ENCODE data around the gene GATC.
A peak's percentile ranks its signal among the peaks of the same experiment; 100 is the strongest.

GATC gene

GRCh38 chr12:120496413-120497340 is 50.4 kb downstream of the GATC start:
- no CpG with 5 or more reads among the region's 47 CpGs for WGBS, 2 donors (ENCODE audit: extremely low coverage in 2 of 2, insufficient read length in 2 of 2, insufficient replicate concordance in 1 of 2)
- no peak overlapping the region for H4K91ac ChIP-seq (ENCODE audit: low read depth, low read length, poor library complexity)

GRCh38 chr12:120497524-120498150 is 51.4 kb downstream of the GATC start:
- no peak for DNase-seq (ENCODE audit: low spot score)
- no CpG with 5 or more reads among the region's 9 CpGs for WGBS, 2 donors (ENCODE audit: extremely low coverage in 2 of 2, insufficient read length in 2 of 2, insufficient replicate concordance in 1 of 2)
- H3K27ac ChIP-seq (replicated peaks; ENCODE audit: low read length), result no peak overlapping the region

More at GRCh38 chr12:120496413-120497340, 50.4 kb downstream of the GATC start:
- DNase-seq (ENCODE audit: low spot score), result peak; percentile 70
- Histone ChIP-seq H2BK120ac (ENCODE audit: low read depth, low read length) (no peak overlapping the region), H2AFZ (ENCODE audit: low read length) (peak overlapping the region; percentile 86), H3K36me3 (replicated peaks in 1 of 2; ENCODE audit: control insufficient read depth in 2 of 2, insufficient read depth in 2 of 2, low read length in 2 of 2) (peaks cover 8 to 48% of the 10 kb centered on the region in 2 donors), H3K27me3 (ENCODE audit: control insufficient read depth in 3 of 3, insufficient read depth in 3 of 3, low read depth in 1 of 3, low read length in 3 of 3) (no peaks in the 10 kb centered on the region), H3K79me1 (ENCODE audit: low read depth, low read length) (no peaks in the 10 kb centered on the region), H3K9me3 (replicated peaks in 1 of 2; ENCODE audit: control insufficient read depth in 2 of 2, insufficient read depth in 1 of 2, low read depth in 1 of 2, low read length in 2 of 2) (no peaks in the 10 kb centered on the region), H4K8ac (ENCODE audit: low read depth, low read length) (no peak overlapping the region), H3K27ac (replicated peaks; ENCODE audit: low read length) (peak overlapping the region; percentile 65), H2BK12ac (ENCODE audit: low read length) (no peak overlapping the region), H3K4me2 (ENCODE audit: insufficient read depth, low read length, poor library complexity, severe bottlenecking) (peak overlapping the region; percentile 75), H2BK15ac (ENCODE audit: low read length) (no peak overlapping the region), H2BK5ac (ENCODE audit: low read length) (peak overlapping the region; percentile 30), H3K18ac (ENCODE audit: low read length) (peak overlapping the region; percentile 95), H3K9ac (ENCODE audit: low read depth, low read length, poor library complexity) (peak overlapping the region; percentile 85), H2AK5ac (ENCODE audit: low read depth, low read length) (peak overlapping the region; percentile 65), H3K4me3 (ENCODE audit: low read length in 2 of 2) (peak overlapping the region; percentile 86 to 88), H3K23ac (ENCODE audit: low read depth, low read length, poor library complexity) (no peak overlapping the region), H3K4ac (ENCODE audit: low read length) (no peak overlapping the region), H3K14ac (ENCODE audit: low read length) (no peak overlapping the region), H3K4me1 (ENCODE audit: control insufficient read depth in 2 of 2, insufficient read depth in 1 of 2, low read depth in 1 of 2, low read length in 2 of 2) (peaks cover 6 to 10% of the 10 kb centered on the region in 2 donors)

GRCh38 chr12:120498870-120499515 is 52.7 kb downstream of the GATC start:
- no CpG with 5 or more reads among the region's 3 CpGs for WGBS, 2 donors (ENCODE audit: extremely low coverage in 2 of 2, insufficient read length in 2 of 2, insufficient replicate concordance in 1 of 2)
- no peak overlapping the region for H3K4me3 ChIP-seq (ENCODE audit: low read length in 2 of 2)
- no peak overlapping the region for H2BK120ac ChIP-seq (ENCODE audit: low read depth, low read length)

More at GRCh38 chr12:120497524-120498150, 51.4 kb downstream of the GATC start:
- H3K79me1 ChIP-seq (ENCODE audit: low read depth, low read length), result no peaks in the 10 kb centered on the region
- H4K91ac ChIP-seq (ENCODE audit: low read depth, low read length, poor library complexity), result no peak overlapping the region
- no peak overlapping the region for H2AFZ ChIP-seq (ENCODE audit: low read length)
- H3K4me1 ChIP-seq (ENCODE audit: control insufficient read depth in 2 of 2, insufficient read depth in 1 of 2, low read depth in 1 of 2, low read length in 2 of 2), result peaks cover 6 to 10% of the 10 kb centered on the region in 2 donors
- H2AK5ac ChIP-seq (ENCODE audit: low read depth, low read length), result no peak overlapping the region
- no peak overlapping the region for H2BK120ac ChIP-seq (ENCODE audit: low read depth, low read length)
- no peak overlapping the region for H3K23ac ChIP-seq (ENCODE audit: low read depth, low read length, poor library complexity)
- no peak overlapping the region for H3K9ac ChIP-seq (ENCODE audit: low read depth, low read length, poor library complexity)
- H3K9me3 ChIP-seq (replicated peaks in 1 of 2; ENCODE audit: control insufficient read depth in 2 of 2, insufficient read depth in 1 of 2, low read depth in 1 of 2, low read length in 2 of 2), result no peaks in the 10 kb centered on the region
- H3K14ac ChIP-seq (ENCODE audit: low read length), result no peak overlapping the region
- no peaks in the 10 kb centered on the region for H3K27me3 ChIP-seq (ENCODE audit: control insufficient read depth in 3 of 3, insufficient read depth in 3 of 3, low read depth in 1 of 3, low read length in 3 of 3)
- peaks cover 8 to 53% of the 10 kb centered on the region in 2 donors for H3K36me3 ChIP-seq (replicated peaks in 1 of 2; ENCODE audit: control insufficient read depth in 2 of 2, insufficient read depth in 2 of 2, low read length in 2 of 2)
- H3K4ac ChIP-seq (ENCODE audit: low read length), result no peak overlapping the region
- H4K8ac ChIP-seq (ENCODE audit: low read depth, low read length), result no peak overlapping the region
- no peak overlapping the region for H2BK5ac ChIP-seq (ENCODE audit: low read length)
- H2BK12ac ChIP-seq (ENCODE audit: low read length), result no peak overlapping the region
- no peak overlapping the region for H3K18ac ChIP-seq (ENCODE audit: low read length)
- peak overlapping the region; percentile 75 for H3K4me2 ChIP-seq (ENCODE audit: insufficient read depth, low read length, poor library complexity, severe bottlenecking)
- H2BK15ac ChIP-seq (ENCODE audit: low read length), result no peak overlapping the region
- H3K4me3 ChIP-seq (ENCODE audit: low read length in 2 of 2), result peak overlapping the region in 1 of 2 donors; percentile 86

More at GRCh38 chr12:120498870-120499515, 52.7 kb downstream of the GATC start:
- Histone ChIP-seq H3K4me2 (ENCODE audit: insufficient read depth, low read length, poor library complexity, severe bottlenecking) (no peak overlapping the region), H3K36me3 (replicated peaks in 1 of 2; ENCODE audit: control insufficient read depth in 2 of 2, insufficient read depth in 2 of 2, low read length in 2 of 2) (peaks cover 14 to 66% of the 10 kb centered on the region in 2 donors), H2AK5ac (ENCODE audit: low read depth, low read length) (no peak overlapping the region), H4K8ac (ENCODE audit: low read depth, low read length) (no peak overlapping the region), H2BK12ac (ENCODE audit: low read length) (no peak overlapping the region), H3K4me1 (ENCODE audit: control insufficient read depth in 2 of 2, insufficient read depth in 1 of 2, low read depth in 1 of 2, low read length in 2 of 2) (peaks cover 6 to 10% of the 10 kb centered on the region in 2 donors), H3K79me1 (ENCODE audit: low read depth, low read length) (no peaks in the 10 kb centered on the region), H2AFZ (ENCODE audit: low read length) (no peak overlapping the region), H3K27me3 (ENCODE audit: control insufficient read depth in 3 of 3, insufficient read depth in 3 of 3, low read depth in 1 of 3, low read length in 3 of 3) (no peaks in the 10 kb centered on the region), H3K9ac (ENCODE audit: low read depth, low read length, poor library complexity) (no peak overlapping the region), H2BK5ac (ENCODE audit: low read length) (no peak overlapping the region), H3K23ac (ENCODE audit: low read depth, low read length, poor library complexity) (no peak overlapping the region), H3K18ac (ENCODE audit: low read length) (no peak overlapping the region), H3K14ac (ENCODE audit: low read length) (no peak overlapping the region), H3K9me3 (replicated peaks in 1 of 2; ENCODE audit: control insufficient read depth in 2 of 2, insufficient read depth in 1 of 2, low read depth in 1 of 2, low read length in 2 of 2) (no peaks in the 10 kb centered on the region), H3K4ac (ENCODE audit: low read length) (no peak overlapping the region), H3K27ac (replicated peaks; ENCODE audit: low read length) (no peak overlapping the region), H2BK15ac (ENCODE audit: low read length) (no peak overlapping the region), H4K91ac (ENCODE audit: low read depth, low read length, poor library complexity) (no peak overlapping the region)
- no peak for DNase-seq (ENCODE audit: low spot score)
